Dedifferentiated amniotic fluid mesenchymal stem cell (primary cell): ENCODE data around the gene LCT.
"Not testable (repeated sequence)": the region's sequence is repeated elsewhere in the genome, so short reads cannot be mapped to it uniquely, and the experiment has no call there.

Source experiments
- DNase-seq: peaks from one replicate; pipeline ENCODE4 v3.0.0-alpha.2; 2016; ENCODE audit errors: extremely low spot score

LCT gene

DNA sequence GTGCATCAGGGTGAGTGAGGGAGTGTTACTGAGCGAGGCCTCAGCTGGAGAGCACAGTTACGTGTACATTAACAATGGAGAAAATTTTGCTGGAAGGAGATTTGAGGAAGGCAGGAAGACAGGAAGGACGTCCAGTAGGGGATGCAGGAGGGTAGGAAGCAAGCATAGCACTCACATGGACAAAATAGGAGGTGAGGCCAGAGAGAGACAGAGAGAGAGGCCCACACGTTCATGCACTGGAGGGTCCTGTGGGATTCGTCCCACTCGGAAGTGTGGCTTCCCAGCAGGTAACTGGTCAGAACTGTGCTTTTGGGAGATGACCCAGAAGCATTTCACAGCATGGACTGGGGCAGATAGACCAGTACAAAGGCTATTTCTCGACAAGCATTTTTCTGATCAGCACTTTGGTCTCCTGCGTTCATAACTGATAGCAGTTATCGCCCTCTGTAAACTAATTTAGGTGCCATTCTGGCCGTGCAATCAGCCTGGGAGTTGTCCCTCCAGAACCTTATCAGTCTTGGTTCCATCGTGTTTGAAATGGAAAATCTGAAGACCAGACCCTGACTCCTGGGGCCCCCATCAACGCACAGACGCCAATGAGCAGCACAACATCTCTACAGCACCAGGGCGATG is 5.7 kb downstream of the LCT start:
- no peak for DNase-seq

GRCh38 chr2:135829378-135830135 is 7.4 kb downstream of the LCT start:
- DNase-seq: no peak

GRCh38 chr2:135826544-135826943 is 10.4 kb downstream of the LCT start:
- no peak for DNase-seq

DNA sequence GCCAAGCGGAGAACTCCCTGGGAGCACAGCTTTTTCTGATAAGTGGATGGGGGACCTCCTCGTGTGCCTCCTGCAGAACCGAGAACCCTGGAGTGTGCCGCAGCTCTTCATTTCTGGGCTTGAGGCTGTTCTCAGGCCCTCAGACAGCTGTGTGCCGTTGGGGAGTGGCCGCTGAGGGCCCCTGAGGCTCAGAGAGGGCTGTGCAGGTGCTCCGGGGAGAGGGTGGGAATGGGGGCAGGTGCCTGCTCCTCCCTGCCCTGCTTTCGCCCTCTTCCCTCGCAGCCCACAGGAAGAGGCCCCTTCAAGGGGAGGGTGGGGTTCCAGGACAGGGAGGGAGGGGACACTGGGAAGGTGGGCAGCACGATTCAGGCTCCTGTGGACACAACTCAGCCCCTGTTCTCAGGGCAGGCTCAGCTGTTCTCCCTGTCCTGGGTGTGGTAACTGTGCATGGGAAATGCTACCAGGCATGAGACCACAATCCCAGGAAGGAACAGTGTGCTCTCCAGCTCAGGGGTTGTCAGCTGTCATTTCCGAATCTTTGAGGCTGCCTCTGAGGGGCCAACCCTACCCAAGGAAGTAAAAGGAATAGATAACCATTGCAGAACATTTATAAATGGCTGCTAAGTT is 11.3 kb downstream of the LCT start:
- DNase-seq: no peak

GRCh38 chr2:135825131-135825530 is 11.9 kb downstream of the LCT start:
- DNase-seq: no peak

DNA sequence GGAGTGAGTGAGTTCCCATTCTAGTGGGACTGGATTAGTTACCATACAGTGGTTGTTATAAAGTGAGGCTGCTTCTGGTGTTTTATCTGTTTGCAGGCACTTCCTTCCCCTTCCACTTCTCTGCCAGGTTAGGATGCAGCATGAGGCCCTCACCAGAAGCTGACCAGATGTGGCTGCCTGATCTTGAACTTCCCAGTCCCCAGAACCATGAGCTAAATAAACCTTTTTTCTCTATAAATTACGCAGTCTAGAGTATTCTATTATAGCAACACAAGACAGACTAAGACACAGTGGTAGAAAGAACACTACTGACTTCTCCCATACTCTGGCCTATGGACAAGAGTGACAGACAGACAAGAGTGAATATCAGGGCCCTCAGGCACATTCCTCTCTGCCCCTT is 14.1 kb downstream of the LCT start:
- DNase-seq: no peak

DNA sequence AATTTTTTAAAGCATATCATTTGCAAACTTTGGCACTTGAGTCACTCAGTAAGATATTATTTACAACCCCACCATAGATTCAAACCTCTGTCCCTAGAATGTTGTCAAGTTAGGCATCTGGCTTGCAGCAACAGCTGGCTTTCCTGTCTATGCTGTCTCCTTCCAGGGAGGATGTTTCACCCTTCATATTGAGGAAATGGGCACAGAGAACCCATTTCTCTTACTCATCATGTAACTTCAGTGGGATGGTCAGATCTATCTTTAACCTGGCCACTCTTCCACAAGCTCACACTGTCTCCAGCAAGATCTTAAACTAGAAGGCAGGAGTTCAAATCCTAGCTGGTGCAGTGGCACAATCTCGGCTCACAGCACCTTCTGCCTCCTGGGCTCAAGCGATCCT is 15.8 kb downstream of the LCT start:
- DNase-seq: no peak

DNA sequence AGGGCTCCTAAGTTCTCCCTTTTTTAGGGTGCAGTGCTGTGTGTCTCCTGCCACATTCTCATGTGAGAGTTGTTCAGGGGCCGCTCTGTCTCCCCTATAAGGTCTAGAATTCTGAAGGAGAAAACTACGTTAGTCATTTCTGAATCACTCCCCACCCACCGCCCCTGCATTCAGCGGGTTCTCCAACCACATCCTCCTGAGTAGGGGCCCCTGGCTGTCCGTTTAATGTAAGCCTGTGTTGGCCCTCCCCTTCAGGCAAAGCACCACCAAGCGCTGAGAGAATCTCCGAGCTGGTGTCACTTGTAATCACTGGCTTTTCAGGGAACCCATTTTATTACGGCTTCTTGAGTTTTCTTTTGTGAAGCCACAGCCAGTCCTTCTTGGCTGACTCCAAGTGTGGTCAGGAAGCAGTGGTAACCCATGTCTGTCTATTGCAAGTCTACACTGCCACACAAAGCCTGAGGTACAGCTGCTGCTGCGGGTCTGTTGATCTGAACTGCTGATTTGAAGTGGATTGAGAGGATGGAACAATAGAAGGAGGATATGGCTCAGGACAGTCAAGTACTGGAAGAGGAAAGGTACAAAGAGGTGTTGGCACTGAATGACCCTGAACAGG is 16.9 kb downstream of the LCT start:
- DNase-seq: no peak

GRCh38 chr2:135818937-135819610 is 17.9 kb downstream of the LCT start:
- no peak for DNase-seq

GRCh38 chr2:135817951-135818350 is 19.0 kb downstream of the LCT start:
- no peak for DNase-seq

GRCh38 chr2:135817466-135817865 is 19.5 kb downstream of the LCT start:
- DNase-seq: no peak

- no peak for DNase-seq
Observed at GRCh38 chr2:135815269-135815668, 21.7 kb downstream of the LCT start.

GRCh38 chr2:135812907-135813511 is 24.0 kb downstream of the LCT start:
- DNase-seq: no peak

DNA sequence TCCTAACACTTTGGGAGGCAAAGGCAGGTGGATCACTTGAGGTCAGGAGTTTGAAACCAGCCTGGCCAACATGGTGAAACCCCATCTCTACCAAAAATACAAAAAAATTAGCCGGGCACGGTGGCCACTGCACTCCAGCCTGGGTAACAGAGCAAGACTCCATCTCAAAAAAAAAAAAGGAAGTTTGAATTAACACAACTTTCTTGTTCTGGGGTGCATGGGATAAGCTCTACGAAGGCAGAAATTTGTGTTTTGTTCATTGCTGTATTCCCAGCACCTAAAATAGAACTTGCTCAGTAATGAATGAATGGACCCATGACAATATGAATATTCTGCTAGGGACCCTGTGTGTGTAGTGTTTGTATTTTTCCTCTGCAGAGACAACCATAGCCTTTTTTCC is 29.1 kb downstream of the LCT start:
- DNase-seq: not testable (repeated sequence)

GRCh38 chr2:135803278-135803677 is 33.7 kb downstream of the LCT start:
- DNase-seq: no peak

DNA sequence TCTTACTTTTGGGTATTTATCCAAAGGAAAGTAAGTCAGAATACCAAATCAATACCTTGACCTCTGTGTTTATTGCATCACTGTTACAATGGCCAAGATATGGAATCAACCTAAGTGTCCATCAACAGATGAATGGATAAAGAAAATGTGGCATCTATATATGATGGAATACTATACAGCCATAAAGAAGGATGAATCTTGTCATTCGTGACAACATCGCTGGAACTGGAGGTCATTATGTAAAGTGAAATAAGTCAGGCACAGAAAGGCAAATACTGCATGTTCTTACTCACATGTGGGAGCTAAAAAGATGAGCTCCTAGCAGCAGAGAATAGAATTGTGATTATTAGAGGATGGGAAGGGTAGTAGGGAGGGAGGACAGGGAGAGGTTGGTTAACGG is 34.6 kb downstream of the LCT start:
- no peak for DNase-seq

- no peak for DNase-seq
Observed at GRCh38 chr2:135800513-135801460, 36.2 kb downstream of the LCT start.

GRCh38 chr2:135799738-135800137 is 37.2 kb downstream of the LCT start:
- DNase-seq: no peak

GRCh38 chr2:135798762-135799161 is 38.2 kb downstream of the LCT start:
- DNase-seq: no peak

DNA sequence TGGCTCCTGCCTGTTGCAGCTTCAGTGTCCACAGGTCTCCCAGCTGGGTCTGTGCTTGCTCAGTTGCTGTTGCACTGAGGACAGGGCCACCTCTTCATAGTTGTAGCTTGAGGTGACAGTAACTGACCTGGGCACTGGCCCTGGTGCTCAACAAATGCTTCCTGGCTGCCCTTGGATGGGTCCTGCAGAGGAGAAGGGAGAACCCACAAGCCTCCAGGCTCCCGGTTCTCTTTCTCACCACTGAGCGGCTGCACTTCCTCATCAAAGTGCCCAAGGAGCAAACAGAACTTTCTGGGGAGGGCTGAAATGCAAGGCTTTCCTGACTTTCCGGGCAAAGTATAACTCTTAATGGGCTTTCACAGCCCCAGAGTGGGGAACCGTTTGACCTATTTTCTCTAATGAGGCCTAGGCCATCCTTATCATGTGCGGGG is 38.7 kb downstream of the LCT start:
- no peak for DNase-seq
